HepG2 (cell line): Measurements from ENCODE around the gene RNF183. TPM values are rescaled to one million over a fixed set of nuclear protein-coding genes. Genes with fewer than 3 reads are reported as not detected.

Experiments used
- GABPB1 ChIP-seq: IDR thresholded peaks from 2 replicates; pipeline ENCODE4 v1.6.1; 2016; ENCODE audit warnings: mild to moderate bottlenecking, missing genetic modification reagents, moderate library complexity, missing compliant biosample characterization
- REPIN1 ChIP-seq: sonication (generic); formaldehyde crosslinking; IDR thresholded peaks from 2 replicates; pipeline ENCODE4 v1.8.0; 2022; ENCODE audit warnings: missing genetic modification reagents, low read depth, mild to moderate bottlenecking, borderline replicate concordance
- RXRA ChIP-seq: sonication (generic); formaldehyde crosslinking; IDR thresholded peaks from 2 replicates; pipeline ENCODE4 v1.5.1; 2020; ENCODE audit warnings: missing genetic modification reagents
- SOX13 ChIP-seq, 3 experiments: fragments of 450-650 bp in 1 of 3; sonication (generic) in 1 of 3; formaldehyde crosslinking in 1 of 3; IDR thresholded peaks in 2 of 3; conservative IDR thresholded peaks in 1 of 3; 2 replicates each; pipeline versions ENCODE4 v1.5.0 to v1.6.1; 2016 to 2020; ENCODE audit warnings: antibody characterized with exemption in 1 of 3, mild to moderate bottlenecking in 1 of 3, missing compliant biosample characterization in 1 of 3, missing genetic modification reagents in 1 of 3, moderate library complexity in 1 of 3
- ZNF569 ChIP-seq: sonication (generic); formaldehyde crosslinking; IDR thresholded peaks from 2 replicates; pipeline ENCODE4 v1.5.0; 2020; ENCODE audit warnings: mild to moderate bottlenecking, missing genetic modification reagents, moderate library complexity, borderline replicate concordance
- ZSCAN25 ChIP-seq: sonication (generic); formaldehyde crosslinking; IDR thresholded peaks from 2 replicates; pipeline ENCODE4 v1.8.0; 2022; ENCODE audit warnings: mild to moderate bottlenecking, missing genetic modification reagents
- polyA plus RNA-seq, 8 experiments: library from polyadenylated mRNA; depleted of rRNA in 3 of 8; stranded (reverse) in 7 of 8; unstranded in 1 of 8; fragments of >200 nt; fragmentation: Illumina TruSeq in 4 of 8; extraction: Trizol in 4 of 8; gene quantifications; 2 replicates each; pipeline versions ENCODE4 v1.2.1 to v1.2.3, GENCODE V29; 2011 to 2016; ENCODE audit warnings: low read depth in 4 of 8, missing spikeins in 1 of 8, mixed read lengths in 1 of 8; ENCODE audit not compliant: insufficient read depth in 1 of 8
- total RNA-seq, 5 experiments: library from RNA; depleted of rRNA; stranded (reverse); fragments of >200 nt; fragmentation: Illumina TruSeq; extraction: Trizol; gene quantifications; 2 replicates each; pipeline ENCODE4 v1.2.3, GENCODE V29; 2016; ENCODE audit warnings: low read depth in 1 of 5
- TF ChIP-seq, protein P1 (sequence below): sonication (generic); formaldehyde crosslinking; conservative IDR thresholded peaks from 2 replicates; pipeline ENCODE4 v1.8.0; 2022; ENCODE audit warnings: low read depth, missing genetic modification reagents
- TF ChIP-seq, protein P2 (sequence below): sonication (generic); formaldehyde crosslinking; IDR thresholded peaks from 2 replicates; pipeline ENCODE4 v1.4.0; 2020; ENCODE audit warnings: missing genetic modification reagents
- TF ChIP-seq, protein P3 (sequence below): sonication (generic); formaldehyde crosslinking; IDR thresholded peaks from 2 replicates; pipeline ENCODE4 v1.5.1; 2020; ENCODE audit warnings: missing genetic modification reagents, mild to moderate bottlenecking, borderline replicate concordance
- TF ChIP-seq, protein P4 (sequence below): sonication (generic); formaldehyde crosslinking; IDR thresholded peaks from 2 replicates; pipeline ENCODE4 v1.5.0; 2020; ENCODE audit warnings: mild to moderate bottlenecking, missing genetic modification reagents, moderate library complexity
- TF ChIP-seq, protein P5 (sequence below): sonication (generic); formaldehyde crosslinking; IDR thresholded peaks from one replicate; pipeline ENCODE4 v1.5.1; 2020; ENCODE audit warnings: mild to moderate bottlenecking, missing genetic modification reagents; ENCODE audit errors: not compliant biosample characterization

RNF183 gene
- total and polyA plus RNA-seq, 2 of the 13 experiments (the other 11 are each of a cell fraction or from before 2014, with no cell fraction given) = 0.13 to 6.5 TPM

DNA sequence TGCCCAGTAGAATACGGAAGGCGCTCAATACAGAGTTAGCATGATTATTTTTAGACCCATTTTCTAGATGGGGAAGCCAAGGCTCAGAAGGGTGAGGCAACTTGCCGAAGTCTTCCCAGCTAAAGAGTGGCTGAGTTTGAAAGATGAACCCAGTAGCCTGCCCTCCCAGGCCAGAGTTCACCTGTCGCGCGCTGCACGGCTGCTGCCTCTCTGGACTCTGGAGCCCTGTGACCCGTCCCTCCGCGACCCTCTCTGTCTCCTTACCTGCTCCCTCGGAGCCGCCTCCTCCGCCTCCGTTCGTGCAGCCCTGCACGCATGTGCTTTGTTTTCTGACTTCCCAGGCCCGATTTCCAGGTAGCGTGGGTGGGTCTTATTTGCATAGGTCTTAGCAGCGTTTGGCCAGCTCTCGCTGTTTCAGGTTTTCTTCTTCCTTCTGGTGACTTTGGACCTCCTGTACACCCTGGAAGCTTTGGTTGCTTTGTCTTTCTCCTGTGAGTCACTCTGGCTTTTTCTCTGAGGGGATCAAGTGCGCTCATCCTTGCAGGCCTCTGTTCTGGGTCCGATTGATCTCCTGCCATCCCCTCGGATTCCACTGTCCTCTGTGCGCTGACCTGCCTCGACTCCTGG, at the start of gene RNF183 (continued):
- TF ChIP-seq SOX13 (IDR thresholded peaks at IDR 0.05) (no peak), SOX13 (CRISPR knock-in tag; conservative IDR thresholded peaks at IDR 0.05 in 1 of 2, IDR thresholded peaks at IDR 0.05 in 1 of 2) (peak in 1 of 2 experiments; percentile 35; a peak in 1 of 4 replicates), RXRA (peak; percentile 78), GABPB1 (CRISPR knock-in tag) (peak; percentile 21; the same call in 1 of the 2 replicates), ZNF569 (CRISPR knock-in tag) (no peak), ZSCAN25 (CRISPR knock-in tag) (peak; percentile 83), REPIN1 (0 out of 2 replicates have a peak, but pooled peaks have one; percentile 13)
- TF ChIP-seq, protein P1, sequence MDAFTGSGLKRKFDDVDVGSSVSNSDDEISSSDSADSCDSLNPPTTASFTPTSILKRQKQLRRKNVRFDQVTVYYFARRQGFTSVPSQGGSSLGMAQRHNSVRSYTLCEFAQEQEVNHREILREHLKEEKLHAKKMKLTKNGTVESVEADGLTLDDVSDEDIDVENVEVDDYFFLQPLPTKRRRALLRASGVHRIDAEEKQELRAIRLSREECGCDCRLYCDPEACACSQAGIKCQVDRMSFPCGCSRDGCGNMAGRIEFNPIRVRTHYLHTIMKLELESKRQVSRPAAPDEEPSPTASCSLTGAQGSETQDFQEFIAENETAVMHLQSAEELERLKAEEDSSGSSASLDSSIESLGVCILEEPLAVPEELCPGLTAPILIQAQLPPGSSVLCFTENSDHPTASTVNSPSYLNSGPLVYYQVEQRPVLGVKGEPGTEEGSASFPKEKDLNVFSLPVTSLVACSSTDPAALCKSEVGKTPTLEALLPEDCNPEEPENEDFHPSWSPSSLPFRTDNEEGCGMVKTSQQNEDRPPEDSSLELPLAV (CRISPR knock-in tag) = no peak
- TF ChIP-seq, protein P2, sequence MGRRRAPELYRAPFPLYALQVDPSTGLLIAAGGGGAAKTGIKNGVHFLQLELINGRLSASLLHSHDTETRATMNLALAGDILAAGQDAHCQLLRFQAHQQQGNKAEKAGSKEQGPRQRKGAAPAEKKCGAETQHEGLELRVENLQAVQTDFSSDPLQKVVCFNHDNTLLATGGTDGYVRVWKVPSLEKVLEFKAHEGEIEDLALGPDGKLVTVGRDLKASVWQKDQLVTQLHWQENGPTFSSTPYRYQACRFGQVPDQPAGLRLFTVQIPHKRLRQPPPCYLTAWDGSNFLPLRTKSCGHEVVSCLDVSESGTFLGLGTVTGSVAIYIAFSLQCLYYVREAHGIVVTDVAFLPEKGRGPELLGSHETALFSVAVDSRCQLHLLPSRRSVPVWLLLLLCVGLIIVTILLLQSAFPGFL (CRISPR knock-in tag) = no peak
- TF ChIP-seq, protein P3, sequence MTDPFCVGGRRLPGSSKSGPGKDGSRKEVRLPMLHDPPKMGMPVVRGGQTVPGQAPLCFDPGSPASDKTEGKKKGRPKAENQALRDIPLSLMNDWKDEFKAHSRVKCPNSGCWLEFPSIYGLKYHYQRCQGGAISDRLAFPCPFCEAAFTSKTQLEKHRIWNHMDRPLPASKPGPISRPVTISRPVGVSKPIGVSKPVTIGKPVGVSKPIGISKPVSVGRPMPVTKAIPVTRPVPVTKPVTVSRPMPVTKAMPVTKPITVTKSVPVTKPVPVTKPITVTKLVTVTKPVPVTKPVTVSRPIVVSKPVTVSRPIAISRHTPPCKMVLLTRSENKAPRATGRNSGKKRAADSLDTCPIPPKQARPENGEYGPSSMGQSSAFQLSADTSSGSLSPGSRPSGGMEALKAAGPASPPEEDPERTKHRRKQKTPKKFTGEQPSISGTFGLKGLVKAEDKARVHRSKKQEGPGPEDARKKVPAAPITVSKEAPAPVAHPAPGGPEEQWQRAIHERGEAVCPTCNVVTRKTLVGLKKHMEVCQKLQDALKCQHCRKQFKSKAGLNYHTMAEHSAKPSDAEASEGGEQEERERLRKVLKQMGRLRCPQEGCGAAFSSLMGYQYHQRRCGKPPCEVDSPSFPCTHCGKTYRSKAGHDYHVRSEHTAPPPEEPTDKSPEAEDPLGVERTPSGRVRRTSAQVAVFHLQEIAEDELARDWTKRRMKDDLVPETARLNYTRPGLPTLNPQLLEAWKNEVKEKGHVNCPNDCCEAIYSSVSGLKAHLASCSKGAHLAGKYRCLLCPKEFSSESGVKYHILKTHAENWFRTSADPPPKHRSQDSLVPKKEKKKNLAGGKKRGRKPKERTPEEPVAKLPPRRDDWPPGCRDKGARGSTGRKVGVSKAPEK = 0 out of 2 replicates have a peak, but pooled peaks have one; percentile 20
- TF ChIP-seq, protein P4, sequence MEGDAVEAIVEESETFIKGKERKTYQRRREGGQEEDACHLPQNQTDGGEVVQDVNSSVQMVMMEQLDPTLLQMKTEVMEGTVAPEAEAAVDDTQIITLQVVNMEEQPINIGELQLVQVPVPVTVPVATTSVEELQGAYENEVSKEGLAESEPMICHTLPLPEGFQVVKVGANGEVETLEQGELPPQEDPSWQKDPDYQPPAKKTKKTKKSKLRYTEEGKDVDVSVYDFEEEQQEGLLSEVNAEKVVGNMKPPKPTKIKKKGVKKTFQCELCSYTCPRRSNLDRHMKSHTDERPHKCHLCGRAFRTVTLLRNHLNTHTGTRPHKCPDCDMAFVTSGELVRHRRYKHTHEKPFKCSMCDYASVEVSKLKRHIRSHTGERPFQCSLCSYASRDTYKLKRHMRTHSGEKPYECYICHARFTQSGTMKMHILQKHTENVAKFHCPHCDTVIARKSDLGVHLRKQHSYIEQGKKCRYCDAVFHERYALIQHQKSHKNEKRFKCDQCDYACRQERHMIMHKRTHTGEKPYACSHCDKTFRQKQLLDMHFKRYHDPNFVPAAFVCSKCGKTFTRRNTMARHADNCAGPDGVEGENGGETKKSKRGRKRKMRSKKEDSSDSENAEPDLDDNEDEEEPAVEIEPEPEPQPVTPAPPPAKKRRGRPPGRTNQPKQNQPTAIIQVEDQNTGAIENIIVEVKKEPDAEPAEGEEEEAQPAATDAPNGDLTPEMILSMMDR = 0 out of 2 replicates have a peak, but pooled peaks have one; percentile 4
- TF ChIP-seq, protein P5, sequence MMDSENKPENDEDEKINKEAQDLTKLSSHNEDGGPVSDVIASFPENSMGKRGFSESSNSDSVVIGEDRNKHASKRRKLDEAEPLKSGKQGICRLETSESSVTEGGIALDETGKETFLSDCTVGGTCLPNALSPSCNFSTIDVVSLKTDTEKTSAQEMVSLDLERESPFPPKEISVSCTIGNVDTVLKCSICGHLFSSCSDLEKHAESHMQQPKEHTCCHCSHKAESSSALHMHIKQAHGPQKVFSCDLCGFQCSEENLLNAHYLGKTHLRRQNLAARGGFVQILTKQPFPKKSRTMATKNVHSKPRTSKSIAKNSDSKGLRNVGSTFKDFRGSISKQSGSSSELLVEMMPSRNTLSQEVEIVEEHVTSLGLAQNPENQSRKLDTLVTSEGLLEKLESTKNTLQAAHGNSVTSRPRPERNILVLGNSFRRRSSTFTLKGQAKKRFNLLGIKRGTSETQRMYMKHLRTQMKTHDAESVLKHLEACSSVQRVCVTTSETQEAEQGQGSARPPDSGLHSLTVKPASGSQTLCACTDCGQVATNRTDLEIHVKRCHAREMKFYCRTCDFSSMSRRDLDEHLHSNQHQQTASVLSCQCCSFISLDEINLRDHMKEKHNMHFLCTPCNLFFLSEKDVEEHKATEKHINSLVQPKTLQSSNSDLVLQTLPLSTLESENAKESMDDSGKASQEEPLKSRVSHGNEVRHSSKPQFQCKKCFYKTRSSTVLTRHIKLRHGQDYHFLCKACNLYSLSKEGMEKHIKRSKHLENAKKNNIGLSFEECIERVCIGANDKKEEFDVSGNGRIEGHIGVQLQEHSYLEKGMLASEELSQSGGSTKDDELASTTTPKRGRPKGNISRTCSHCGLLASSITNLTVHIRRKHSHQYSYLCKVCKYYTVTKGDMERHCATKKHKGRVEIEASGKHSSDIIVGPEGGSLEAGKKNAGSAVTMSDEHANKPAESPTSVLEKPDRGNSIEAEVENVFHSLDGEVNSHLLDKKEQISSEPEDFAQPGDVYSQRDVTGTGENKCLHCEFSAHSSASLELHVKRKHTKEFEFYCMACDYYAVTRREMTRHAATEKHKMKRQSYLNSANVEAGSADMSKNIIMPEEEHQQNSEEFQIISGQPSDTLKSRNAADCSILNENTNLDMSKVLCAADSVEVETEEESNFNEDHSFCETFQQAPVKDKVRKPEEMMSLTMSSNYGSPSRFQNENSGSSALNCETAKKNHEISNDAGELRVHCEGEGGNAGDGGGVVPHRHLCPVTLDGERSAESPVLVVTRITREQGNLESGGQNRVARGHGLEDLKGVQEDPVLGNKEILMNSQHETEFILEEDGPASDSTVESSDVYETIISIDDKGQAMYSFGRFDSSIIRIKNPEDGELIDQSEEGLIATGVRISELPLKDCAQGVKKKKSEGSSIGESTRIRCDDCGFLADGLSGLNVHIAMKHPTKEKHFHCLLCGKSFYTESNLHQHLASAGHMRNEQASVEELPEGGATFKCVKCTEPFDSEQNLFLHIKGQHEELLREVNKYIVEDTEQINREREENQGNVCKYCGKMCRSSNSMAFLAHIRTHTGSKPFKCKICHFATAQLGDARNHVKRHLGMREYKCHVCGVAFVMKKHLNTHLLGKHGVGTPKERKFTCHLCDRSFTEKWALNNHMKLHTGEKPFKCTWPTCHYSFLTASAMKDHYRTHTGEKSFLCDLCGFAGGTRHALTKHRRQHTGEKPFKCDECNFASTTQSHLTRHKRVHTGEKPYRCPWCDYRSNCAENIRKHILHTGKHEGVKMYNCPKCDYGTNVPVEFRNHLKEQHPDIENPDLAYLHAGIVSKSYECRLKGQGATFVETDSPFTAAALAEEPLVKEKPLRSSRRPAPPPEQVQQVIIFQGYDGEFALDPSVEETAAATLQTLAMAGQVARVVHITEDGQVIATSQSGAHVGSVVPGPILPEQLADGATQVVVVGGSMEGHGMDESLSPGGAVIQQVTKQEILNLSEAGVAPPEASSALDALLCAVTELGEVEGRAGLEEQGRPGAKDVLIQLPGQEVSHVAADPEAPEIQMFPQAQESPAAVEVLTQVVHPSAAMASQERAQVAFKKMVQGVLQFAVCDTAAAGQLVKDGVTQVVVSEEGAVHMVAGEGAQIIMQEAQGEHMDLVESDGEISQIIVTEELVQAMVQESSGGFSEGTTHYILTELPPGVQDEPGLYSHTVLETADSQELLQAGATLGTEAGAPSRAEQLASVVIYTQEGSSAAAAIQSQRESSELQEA (CRISPR knock-in tag) = peak; percentile 24
